GM21717 (cell line): ENCODE data around the gene CDH11.

Experiments
- ATAC-seq: cut with Tn5 transposase; IDR thresholded peaks from one replicate; pipeline ENCODE4 v1.9.1; 2021; ENCODE audit warnings: mild to moderate bottlenecking, moderate library complexity; ENCODE audit not compliant: unreplicated experiment

The CDH11 gene

DNA sequence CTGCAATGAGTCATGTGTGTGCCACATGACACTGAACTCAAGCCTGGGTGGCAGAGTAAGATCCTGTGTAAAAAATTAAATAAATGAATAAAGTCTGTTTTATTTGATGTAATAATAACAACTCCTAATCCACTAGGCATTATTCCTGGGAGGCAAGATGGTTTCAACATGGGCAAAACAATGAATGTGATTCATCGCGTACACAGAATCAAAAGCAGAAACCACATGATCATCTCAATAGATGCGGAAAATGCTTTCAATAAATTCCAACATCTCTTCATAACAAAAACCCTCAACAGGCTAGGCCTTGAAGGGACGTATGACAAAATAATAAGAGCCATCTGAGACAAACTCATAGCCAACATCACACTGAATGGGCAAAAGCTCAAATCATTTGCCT is 195.4 kb downstream of the CDH11 start:
- no peak for ATAC-seq

DNA sequence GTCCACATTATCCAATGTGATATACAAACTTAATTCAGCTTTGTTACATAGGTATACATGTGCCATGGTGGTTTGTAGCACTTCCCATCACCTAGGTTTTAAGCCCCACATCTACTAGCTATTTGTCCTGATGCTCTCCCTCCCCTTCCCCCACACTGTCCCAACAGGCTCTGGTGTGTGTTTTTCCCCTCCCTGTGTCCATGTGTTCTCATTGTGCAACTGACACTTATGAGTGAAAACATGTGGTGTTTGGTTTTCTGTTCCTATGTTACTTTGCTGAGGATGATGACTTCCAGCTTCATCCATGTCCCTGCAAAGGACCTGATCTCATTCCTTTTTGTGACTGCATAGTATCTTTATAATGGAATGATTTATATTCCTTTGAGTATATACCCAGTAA is 196.7 kb downstream of the CDH11 start:
- ATAC-seq = no peak

DNA sequence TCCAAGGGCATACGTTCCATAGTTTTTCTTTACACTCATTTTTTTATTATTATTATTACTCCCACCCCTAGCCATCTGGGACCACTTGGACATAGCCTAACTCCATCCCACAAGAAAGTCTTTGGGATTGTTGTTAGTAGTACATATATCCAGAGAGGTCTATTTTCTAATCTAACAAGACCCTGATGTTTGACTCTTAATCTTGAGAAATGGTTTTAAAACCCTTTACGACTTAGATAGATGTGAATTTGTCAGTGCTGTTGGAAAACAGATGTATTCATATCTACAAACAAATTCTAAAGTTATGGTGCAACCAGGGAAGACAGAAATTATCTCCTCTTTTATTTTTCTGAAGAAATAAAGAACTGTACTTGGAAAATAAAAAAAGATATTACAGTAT is 197.8 kb downstream of the CDH11 start:
- no peak for ATAC-seq

DNA sequence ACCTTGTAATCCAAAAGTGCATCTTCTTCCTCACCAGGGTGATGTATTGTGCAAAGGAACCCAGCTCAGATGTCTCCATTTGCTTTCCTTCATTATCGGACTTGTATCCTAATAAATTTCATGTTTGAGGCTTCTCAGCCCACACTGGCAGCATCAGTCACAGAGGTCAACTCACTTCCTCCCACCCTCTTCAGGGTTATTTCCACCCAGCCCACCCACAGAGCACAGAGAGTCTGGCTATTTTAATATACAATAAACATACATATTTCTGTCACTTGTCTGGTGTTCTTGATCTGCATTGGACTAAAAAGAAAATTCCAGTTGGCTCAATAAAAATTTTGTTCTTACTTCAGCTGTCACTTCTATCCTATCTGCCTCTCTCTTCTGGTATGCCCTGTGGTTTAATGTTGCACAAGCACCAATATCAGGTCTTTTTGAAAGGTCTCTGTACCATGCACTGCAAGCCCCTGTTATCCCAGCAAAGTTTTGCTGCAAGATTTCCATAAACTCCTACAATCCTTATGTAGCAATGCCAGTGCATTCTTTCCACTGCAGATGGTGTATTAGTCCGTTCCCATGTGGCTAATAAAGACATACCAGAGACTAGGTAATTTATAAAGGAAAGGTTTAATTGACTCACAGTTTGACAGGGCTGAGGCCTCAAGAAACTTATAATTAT is 201.8 kb downstream of the CDH11 start:
- ATAC-seq = no peak

DNA sequence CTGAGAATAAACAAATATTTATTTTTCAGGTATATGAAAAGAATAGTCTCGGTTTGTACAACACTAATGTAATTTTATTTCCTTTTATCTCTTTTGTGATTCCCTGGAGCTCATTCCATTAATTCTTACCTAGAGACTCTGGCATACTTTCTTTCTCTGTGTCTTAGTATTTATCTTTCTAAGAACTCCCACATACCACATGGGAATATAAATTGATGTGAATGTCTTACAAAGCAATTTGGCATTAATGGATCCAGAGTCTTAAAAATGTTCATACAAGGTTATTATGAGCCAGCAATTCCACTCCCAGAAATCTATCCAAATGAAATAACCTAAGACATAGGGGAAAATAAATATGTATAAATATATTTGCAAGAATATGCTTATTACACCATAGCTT is 202.7 kb downstream of the CDH11 start:
- ATAC-seq = no peak

DNA sequence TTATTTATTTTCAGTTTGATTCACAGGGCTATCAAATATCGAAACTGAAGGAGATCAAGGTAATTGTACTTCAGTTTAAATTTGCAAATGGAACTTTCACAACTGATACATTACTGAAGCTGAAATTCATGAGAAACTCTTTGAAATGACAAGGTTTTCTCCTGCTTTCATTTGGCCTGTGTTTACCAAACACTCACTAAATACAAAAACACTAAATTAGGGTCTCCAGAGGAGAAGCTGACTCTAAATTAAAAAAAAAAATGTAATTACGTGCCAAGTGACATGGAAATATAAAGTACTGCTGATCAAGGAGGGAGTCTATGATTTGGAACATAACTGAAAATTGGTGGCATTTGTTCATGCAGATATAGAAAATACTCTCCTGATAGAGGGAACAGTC is 205.8 kb downstream of the CDH11 start:
- ATAC-seq = no peak

DNA sequence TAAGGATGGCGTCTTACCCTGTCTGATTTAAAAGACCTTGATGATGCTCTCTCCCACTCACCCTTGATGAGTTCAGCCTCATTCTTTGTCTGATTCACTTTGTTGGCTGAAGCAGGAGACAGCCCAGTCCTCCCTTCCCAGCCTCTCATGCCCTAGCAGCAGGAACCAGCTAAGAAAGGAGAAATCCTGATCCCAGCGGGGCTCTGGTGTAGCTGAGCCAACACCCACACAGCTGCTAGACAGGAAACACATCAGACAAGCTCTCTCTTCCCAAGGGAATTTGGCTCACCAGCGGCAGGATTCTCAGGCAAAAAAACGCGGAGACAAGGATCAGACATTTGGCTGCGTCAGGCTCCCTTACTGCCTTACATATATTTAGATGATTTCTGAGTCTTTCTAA is 211.5 kb downstream of the CDH11 start:
- no peak for ATAC-seq

DNA sequence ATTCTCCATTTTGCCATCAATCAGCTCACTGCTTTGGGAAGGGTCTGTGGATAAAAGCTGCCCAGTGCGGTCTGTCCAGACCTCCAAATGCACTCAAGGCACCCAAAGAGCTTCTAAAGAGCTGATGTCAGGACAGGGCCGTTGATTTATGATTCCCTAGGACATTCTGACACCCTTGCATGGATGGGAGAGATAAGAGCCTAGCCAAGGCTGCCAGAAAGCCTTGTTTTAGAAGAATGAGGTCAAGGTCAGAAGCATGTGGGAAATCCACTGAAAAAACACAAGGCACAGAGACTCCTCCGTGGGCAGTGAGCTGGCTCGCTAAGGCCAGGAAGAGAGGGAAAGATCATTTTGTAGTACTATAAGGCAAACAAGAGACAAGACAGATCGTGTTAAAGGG is 214.0 kb downstream of the CDH11 start:
- ATAC-seq = no peak

DNA sequence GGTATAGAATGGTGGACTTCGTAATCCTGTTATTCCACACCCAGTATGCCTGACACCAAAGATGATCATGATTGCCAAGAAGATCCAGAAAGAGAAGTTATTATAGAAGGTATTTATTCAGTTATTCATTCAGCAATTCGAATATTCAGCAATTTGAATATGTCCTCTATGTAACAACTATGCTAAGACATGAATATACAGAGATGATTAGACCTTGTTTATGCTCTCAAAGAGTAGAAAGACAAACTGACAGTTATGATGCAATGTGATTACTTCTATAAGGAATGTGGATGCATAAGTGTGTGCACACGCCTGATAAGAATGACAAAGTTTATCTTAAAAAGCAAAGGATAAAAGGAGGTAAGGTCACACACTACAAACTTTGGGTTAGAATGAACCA is 218.1 kb downstream of the CDH11 start:
- ATAC-seq = no peak

DNA sequence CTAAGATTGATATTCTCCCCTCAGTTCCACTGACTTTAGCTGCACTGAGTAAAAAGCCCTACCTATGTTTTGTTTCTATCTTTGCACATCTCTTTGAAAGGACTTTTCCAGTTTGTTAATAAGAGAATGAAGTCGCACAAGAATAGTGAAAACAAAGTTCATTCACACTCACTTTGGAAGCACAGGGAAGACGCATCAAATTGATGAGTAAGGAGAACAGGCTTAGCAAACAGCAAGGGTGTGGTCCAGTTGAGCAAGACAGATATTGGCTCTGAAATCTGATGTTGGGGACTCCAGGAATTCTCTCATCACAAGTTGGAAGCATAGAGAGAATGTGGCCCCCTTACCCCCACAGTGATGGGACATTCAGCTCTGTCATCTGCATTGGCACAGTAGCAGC is 221.3 kb downstream of the CDH11 start:
- no peak for ATAC-seq

DNA sequence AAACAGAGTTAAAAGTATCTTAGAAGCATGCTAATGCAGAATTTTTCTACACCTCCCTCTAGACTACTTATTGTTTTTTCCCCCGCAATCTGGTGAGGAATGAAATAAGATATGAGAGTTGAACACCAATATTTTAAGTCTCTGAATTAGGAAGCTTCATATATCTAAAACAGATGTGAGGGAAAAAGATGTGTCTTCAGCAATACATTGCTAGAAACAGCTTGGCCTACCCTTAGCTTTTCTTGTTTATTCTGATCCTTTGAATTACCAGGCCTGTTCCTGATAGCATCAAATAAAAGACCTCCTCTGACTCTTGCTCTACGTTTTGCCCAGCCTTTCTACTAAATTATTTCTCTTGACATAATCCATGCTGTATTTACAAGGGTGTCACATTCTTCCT is 221.8 kb downstream of the CDH11 start:
- ATAC-seq = no peak

DNA sequence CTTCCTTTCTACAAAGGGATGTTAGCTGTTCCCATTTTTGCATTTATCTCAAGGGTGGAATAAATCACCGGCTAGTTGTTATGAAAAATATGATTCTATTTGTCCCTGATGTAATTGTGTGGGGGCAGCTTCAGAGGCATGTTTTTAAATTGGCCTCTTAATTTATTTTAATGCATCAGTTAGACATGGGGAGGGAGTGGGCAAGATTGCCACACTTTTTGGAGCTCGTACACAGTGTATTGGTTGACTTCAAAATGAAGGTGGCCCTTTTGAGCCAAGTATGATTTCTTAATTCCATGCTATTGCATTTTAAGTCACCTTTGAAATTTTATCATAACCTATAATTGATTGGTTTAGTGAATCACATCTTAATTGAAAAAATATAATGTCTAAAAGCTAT is 223.7 kb downstream of the CDH11 start:
- no peak for ATAC-seq
